Stomach (tissue), 4 donors: Measurements from ENCODE around the gene PSMD1.

Experiments used
- CTCF ChIP-seq, 7 experiments: fragments of 450-650 bp in 4 of 7; fragments of 200-600 bp in 3 of 7; sonication (generic) in 3 of 7; IDR thresholded peaks; one replicate each; pipeline ENCODE4 v1.5.1; 2016 to 2019; ENCODE audit warnings: antibody characterized with exemption in 7 of 7, control low read depth in 2 of 7, mild to moderate bottlenecking in 1 of 7
- EP300 ChIP-seq: sonication (generic); formaldehyde crosslinking; IDR thresholded peaks from one replicate; pipeline ENCODE4 v1.6.1; 2017; ENCODE audit warnings: antibody characterized with exemption
- POLR2A ChIP-seq, 4 donors: fragments of 450-650 bp; IDR thresholded peaks; one replicate each; pipeline ENCODE4 v1.6.1; 2016; ENCODE audit warnings: antibody characterized with exemption in 4 of 4, control low read depth in 2 of 4, mild to moderate bottlenecking in 1 of 4, moderate library complexity in 1 of 4
- POLR2AphosphoS5 ChIP-seq, 3 donors: sonication (generic); formaldehyde crosslinking; IDR thresholded peaks; one replicate each; pipeline ENCODE4 v1.6.1; 2016; ENCODE audit warnings: antibody characterized with exemption in 3 of 3

GRCh38 chr2:231128541-231128940 lies 71.9 kb downstream of the PSMD1 start:
- no peak for TF ChIP-seq CTCF (IDR thresholded peaks at IDR 0.05)
- no peak for TF ChIP-seq POLR2A (IDR thresholded peaks at IDR 0.05)
- TF ChIP-seq POLR2AphosphoS5 (IDR thresholded peaks at IDR 0.05): no peak
- no peak for TF ChIP-seq EP300
